ENCODE results near the gene VWC2L.

Gene VWC2L

GRCh38 chr2:214628091-214628490, 217.2 kb downstream of the VWC2L start:
- TF ChIP-seq POLR2AphosphoS5 (IDR thresholded peaks at IDR 0.05; ENCODE audit: low read depth, low read length): no peak
- no peak for TF ChIP-seq TAF1 (IDR thresholded peaks at IDR 0.05; ENCODE audit: borderline replicate concordance, insufficient read depth, low read length)
- no peak for TF ChIP-seq FOXP2 (optimal IDR thresholded peaks at IDR 0.05; ENCODE audit: borderline replicate concordance, extremely low read depth, extremely low read length, insufficient read depth)
- TF ChIP-seq SIN3A (IDR thresholded peaks at IDR 0.05; ENCODE audit: borderline replicate concordance, insufficient read depth, low read length): no peak
- TF ChIP-seq, protein P1, sequence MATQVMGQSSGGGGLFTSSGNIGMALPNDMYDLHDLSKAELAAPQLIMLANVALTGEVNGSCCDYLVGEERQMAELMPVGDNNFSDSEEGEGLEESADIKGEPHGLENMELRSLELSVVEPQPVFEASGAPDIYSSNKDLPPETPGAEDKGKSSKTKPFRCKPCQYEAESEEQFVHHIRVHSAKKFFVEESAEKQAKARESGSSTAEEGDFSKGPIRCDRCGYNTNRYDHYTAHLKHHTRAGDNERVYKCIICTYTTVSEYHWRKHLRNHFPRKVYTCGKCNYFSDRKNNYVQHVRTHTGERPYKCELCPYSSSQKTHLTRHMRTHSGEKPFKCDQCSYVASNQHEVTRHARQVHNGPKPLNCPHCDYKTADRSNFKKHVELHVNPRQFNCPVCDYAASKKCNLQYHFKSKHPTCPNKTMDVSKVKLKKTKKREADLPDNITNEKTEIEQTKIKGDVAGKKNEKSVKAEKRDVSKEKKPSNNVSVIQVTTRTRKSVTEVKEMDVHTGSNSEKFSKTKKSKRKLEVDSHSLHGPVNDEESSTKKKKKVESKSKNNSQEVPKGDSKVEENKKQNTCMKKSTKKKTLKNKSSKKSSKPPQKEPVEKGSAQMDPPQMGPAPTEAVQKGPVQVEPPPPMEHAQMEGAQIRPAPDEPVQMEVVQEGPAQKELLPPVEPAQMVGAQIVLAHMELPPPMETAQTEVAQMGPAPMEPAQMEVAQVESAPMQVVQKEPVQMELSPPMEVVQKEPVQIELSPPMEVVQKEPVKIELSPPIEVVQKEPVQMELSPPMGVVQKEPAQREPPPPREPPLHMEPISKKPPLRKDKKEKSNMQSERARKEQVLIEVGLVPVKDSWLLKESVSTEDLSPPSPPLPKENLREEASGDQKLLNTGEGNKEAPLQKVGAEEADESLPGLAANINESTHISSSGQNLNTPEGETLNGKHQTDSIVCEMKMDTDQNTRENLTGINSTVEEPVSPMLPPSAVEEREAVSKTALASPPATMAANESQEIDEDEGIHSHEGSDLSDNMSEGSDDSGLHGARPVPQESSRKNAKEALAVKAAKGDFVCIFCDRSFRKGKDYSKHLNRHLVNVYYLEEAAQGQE (IDR thresholded peaks at IDR 0.05; ENCODE audit: insufficient read depth in 1 of 2, low read depth in 2 of 2, low read length in 2 of 2): no peak
